Endothelial cell of umbilical vein (primary cell): ENCODE measurements around the gene NEDD4.

ENCODE experiments used
- POLR2A ChIP-seq: IDR thresholded peaks from 2 replicates; pipeline ENCODE4 v1.6.1; 2012; ENCODE audit warnings: low read depth, mild to moderate bottlenecking, control low read depth, low read length
- TF ChIP-seq, protein P1 (sequence below), 2 donors: IDR thresholded peaks; 1 replicate in 1 of 2; 2 replicates in 1 of 2; pipeline ENCODE4 v1.5.1; 2011; ENCODE audit warnings: low read length in 2 of 2, mild to moderate bottlenecking in 2 of 2, moderate library complexity in 2 of 2, control low read depth in 1 of 2, inconsistent platforms in 1 of 2, low read depth in 1 of 2; ENCODE audit not compliant: insufficient read depth in 1 of 2; ENCODE audit errors: extremely low read depth in 1 of 2

DNA sequence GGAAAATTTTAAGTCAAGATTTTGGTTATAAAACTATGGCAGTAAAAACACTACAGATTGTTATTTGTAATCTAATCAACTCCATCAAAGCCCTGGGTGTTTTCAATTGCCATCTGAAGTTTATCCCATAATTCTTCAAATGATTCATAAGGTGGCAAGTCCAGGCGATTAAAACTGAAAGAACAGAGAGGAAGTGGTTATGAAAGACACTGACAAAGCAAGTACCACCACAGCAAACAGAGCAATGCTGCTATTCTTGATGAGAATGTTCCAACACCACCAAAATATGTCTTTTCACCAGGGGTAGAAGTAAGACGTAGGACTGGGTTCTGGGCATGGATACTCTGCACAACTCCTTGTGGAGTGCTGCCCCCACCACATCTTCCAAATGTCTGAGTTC, 163.6 kb downstream of the NEDD4 start:
- TF ChIP-seq POLR2A, result no peak
- TF ChIP-seq, protein P1, sequence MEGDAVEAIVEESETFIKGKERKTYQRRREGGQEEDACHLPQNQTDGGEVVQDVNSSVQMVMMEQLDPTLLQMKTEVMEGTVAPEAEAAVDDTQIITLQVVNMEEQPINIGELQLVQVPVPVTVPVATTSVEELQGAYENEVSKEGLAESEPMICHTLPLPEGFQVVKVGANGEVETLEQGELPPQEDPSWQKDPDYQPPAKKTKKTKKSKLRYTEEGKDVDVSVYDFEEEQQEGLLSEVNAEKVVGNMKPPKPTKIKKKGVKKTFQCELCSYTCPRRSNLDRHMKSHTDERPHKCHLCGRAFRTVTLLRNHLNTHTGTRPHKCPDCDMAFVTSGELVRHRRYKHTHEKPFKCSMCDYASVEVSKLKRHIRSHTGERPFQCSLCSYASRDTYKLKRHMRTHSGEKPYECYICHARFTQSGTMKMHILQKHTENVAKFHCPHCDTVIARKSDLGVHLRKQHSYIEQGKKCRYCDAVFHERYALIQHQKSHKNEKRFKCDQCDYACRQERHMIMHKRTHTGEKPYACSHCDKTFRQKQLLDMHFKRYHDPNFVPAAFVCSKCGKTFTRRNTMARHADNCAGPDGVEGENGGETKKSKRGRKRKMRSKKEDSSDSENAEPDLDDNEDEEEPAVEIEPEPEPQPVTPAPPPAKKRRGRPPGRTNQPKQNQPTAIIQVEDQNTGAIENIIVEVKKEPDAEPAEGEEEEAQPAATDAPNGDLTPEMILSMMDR (IDR thresholded peaks at IDR 0.05; ENCODE audit: extremely low read depth in 1 of 2, insufficient read depth in 1 of 2, low read depth in 1 of 2, low read length in 2 of 2), result no peak
